ENCODE data around the gene TEX2. TPM values are rescaled to one million over a fixed set of nuclear protein-coding genes. Genes with fewer than 3 reads are reported as not detected.
"Not testable (repeated sequence)": the region's sequence is repeated elsewhere in the genome, so short reads cannot be mapped to it uniquely, and the experiment has no call there.

The TEX2 gene
- total RNA-seq, 1 experiment from 2014 or later = 20.1 TPM

DNA sequence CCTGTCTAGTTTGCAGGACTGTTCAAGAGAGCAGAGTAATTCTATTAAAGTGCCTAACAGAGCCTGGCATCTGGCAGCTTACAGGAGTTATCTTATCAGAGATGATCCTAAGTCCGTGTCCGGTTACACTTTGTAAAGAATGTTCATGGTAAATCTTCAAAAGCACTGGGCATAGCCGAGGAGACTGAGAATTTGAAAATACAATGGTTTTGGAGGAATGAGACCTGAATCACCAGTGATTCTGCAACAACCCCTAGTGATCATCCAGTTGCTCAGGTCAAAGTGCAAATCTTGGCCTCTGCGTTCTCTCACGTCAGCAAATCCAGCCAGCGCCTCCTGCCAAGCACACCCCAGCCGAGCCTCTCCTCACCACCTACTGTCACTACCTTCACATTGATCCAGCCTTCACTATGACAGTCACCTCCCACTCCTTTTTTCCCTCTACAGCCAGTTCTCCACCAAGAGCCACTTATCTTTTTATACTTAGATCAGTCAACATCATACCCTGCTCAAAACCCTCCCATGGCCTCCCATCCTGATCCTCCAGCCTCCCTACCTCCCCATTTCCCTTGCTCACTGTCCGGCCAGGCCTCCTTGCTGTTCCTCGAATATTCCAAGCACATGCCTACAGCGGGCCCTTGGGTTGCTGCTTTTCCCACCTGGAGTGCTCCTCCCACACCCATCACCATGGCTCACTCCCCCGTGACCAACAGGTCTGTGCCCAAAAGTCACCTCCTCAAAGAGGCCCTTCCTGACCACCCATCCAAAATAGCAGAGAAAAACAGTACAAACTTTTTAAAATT is 75.8 kb downstream of the TEX2 start:
- CTCF ChIA-PET = no interaction called here
- in situ Hi-C loops (cut with HindIII; ENCODE audit: low pct_unique_long_range_greater_than_20kb, low sequenced_read_pairs) = no loop called here
- no peak for DNase-seq (ENCODE audit: low read depth, low spot score)

GRCh38 chr17:64186171-64187092 is 76.6 kb downstream of the TEX2 start:
- Histone ChIP-seq H3K4me1 (ENCODE audit: control insufficient read depth, insufficient read depth, low read length) (no peaks in the 10 kb centered on the region), H3K27me3 (ENCODE audit: control insufficient read depth, insufficient read depth, low read length) (no peaks in the 10 kb centered on the region), H3K36me3 (ENCODE audit: control insufficient read depth, insufficient read depth, low read length) (no peaks in the 10 kb centered on the region), H3K4me3 (ENCODE audit: low read depth in 2 of 2, low read length in 2 of 2) (no peak overlapping the region), H3K9me3 (ENCODE audit: control insufficient read depth, insufficient read depth, low read depth, low read length) (no peaks in the 10 kb centered on the region), H3K27ac (ENCODE audit: low read length) (no peak overlapping the region)
- intact Hi-C loops (cut with micrococcal nuclease; ENCODE audit: unreplicated experiment) = no loop called here
- BruUV-seq (replicated peaks) = no TSS peak
- DNase-seq (ENCODE audit: low read depth, low spot score) (no peak), ATAC-seq (no peak)
- TF ChIP-seq, protein P1, sequence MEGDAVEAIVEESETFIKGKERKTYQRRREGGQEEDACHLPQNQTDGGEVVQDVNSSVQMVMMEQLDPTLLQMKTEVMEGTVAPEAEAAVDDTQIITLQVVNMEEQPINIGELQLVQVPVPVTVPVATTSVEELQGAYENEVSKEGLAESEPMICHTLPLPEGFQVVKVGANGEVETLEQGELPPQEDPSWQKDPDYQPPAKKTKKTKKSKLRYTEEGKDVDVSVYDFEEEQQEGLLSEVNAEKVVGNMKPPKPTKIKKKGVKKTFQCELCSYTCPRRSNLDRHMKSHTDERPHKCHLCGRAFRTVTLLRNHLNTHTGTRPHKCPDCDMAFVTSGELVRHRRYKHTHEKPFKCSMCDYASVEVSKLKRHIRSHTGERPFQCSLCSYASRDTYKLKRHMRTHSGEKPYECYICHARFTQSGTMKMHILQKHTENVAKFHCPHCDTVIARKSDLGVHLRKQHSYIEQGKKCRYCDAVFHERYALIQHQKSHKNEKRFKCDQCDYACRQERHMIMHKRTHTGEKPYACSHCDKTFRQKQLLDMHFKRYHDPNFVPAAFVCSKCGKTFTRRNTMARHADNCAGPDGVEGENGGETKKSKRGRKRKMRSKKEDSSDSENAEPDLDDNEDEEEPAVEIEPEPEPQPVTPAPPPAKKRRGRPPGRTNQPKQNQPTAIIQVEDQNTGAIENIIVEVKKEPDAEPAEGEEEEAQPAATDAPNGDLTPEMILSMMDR (IDR thresholded peaks at IDR 0.05) = no peak
- TF ChIP-seq SIN3A (IDR thresholded peaks at IDR 0.05; ENCODE audit: borderline replicate concordance, insufficient read depth, low read depth, low read length) = no peak
- CTCF ChIA-PET = no interaction called here
- POLR2A ChIA-PET = no interaction called here
- in situ Hi-C loops (cut with HindIII; ENCODE audit: low pct_unique_long_range_greater_than_20kb, low sequenced_read_pairs) = no loop called here

More for the DNA sequence above, 75.8 kb downstream of the TEX2 start:
- Histone ChIP-seq H3K36me3 (ENCODE audit: control insufficient read depth, insufficient read depth, low read length) (no peaks in the 10 kb centered on the region), H3K4me3 (ENCODE audit: low read depth in 2 of 2, low read length in 2 of 2) (no peak overlapping the region), H3K9me3 (ENCODE audit: control insufficient read depth, insufficient read depth, low read depth, low read length) (no peaks in the 10 kb centered on the region), H3K27ac (ENCODE audit: low read length) (no peak overlapping the region), H3K4me1 (ENCODE audit: control insufficient read depth, insufficient read depth, low read length) (no peaks in the 10 kb centered on the region), H3K27me3 (ENCODE audit: control insufficient read depth, insufficient read depth, low read length) (no peaks in the 10 kb centered on the region)
- intact Hi-C loops (cut with micrococcal nuclease; ENCODE audit: unreplicated experiment) = no loop called here
- TF ChIP-seq, protein P2, sequence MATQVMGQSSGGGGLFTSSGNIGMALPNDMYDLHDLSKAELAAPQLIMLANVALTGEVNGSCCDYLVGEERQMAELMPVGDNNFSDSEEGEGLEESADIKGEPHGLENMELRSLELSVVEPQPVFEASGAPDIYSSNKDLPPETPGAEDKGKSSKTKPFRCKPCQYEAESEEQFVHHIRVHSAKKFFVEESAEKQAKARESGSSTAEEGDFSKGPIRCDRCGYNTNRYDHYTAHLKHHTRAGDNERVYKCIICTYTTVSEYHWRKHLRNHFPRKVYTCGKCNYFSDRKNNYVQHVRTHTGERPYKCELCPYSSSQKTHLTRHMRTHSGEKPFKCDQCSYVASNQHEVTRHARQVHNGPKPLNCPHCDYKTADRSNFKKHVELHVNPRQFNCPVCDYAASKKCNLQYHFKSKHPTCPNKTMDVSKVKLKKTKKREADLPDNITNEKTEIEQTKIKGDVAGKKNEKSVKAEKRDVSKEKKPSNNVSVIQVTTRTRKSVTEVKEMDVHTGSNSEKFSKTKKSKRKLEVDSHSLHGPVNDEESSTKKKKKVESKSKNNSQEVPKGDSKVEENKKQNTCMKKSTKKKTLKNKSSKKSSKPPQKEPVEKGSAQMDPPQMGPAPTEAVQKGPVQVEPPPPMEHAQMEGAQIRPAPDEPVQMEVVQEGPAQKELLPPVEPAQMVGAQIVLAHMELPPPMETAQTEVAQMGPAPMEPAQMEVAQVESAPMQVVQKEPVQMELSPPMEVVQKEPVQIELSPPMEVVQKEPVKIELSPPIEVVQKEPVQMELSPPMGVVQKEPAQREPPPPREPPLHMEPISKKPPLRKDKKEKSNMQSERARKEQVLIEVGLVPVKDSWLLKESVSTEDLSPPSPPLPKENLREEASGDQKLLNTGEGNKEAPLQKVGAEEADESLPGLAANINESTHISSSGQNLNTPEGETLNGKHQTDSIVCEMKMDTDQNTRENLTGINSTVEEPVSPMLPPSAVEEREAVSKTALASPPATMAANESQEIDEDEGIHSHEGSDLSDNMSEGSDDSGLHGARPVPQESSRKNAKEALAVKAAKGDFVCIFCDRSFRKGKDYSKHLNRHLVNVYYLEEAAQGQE (IDR thresholded peaks at IDR 0.05; ENCODE audit: insufficient read depth in 1 of 2, low read depth in 2 of 2, low read length in 1 of 2) = no peak
- TF ChIP-seq, protein P1 (IDR thresholded peaks at IDR 0.05) = no peak
- TF ChIP-seq POLR2AphosphoS5 (IDR thresholded peaks at IDR 0.05; ENCODE audit: low read depth, low read length) = no peak
- no peak for TF ChIP-seq TCF7L2 (IDR thresholded peaks at IDR 0.05; ENCODE audit: low read depth, low read length)
- no peak for TF ChIP-seq SIN3A (IDR thresholded peaks at IDR 0.05; ENCODE audit: borderline replicate concordance, insufficient read depth, low read depth, low read length)
- POLR2A ChIA-PET = no interaction called here
- no peak for ATAC-seq
- BruUV-seq (replicated peaks) = no TSS peak

GRCh38 chr17:64185557-64185956 is 77.5 kb downstream of the TEX2 start:
- CTCF ChIA-PET; H3K4me3 ChIP-seq (ENCODE audit: low read depth in 2 of 2, low read length in 2 of 2); DNase-seq (ENCODE audit: low read depth, low spot score); ATAC-seq; H3K9me3 ChIP-seq (ENCODE audit: control insufficient read depth, insufficient read depth, low read depth, low read length); BruUV-seq (replicated peaks); H3K27me3 ChIP-seq (ENCODE audit: control insufficient read depth, insufficient read depth, low read length); H3K36me3 ChIP-seq (ENCODE audit: control insufficient read depth, insufficient read depth, low read length); in situ Hi-C loops (cut with HindIII; ENCODE audit: low pct_unique_long_range_greater_than_20kb, low sequenced_read_pairs); POLR2A ChIA-PET; H3K27ac ChIP-seq (ENCODE audit: low read length); intact Hi-C loops (cut with micrococcal nuclease; ENCODE audit: unreplicated experiment); H3K4me1 ChIP-seq (ENCODE audit: control insufficient read depth, insufficient read depth, low read length): not testable (repeated sequence)

Data from Panc1 (cell line).